Sciatic nerve (tissue), 2 donors: Measurements from ENCODE around the gene SSC5D. TPM values are rescaled to one million over a fixed set of nuclear protein-coding genes. Genes with fewer than 3 reads are reported as not detected.

Experiments used
- ATAC-seq: fragments of 200-7000 bp; cut with Tn5 transposase; one replicate; pipeline ENCODE4 v1.9.1; 2020; ENCODE audit warnings: mild to moderate bottlenecking, moderate library complexity
- DNase-seq: peaks from one replicate; pipeline ENCODE4 v3.0.0-alpha.2; 2020; ENCODE audit warnings: low spot score
- intact Hi-C: fragments of 100-400 bp; cut with DNase I; formaldehyde crosslinking; loops from one replicate; pipeline ENCODE4 v1.14.2; 2022
- total RNA-seq: library from RNA; stranded (reverse); fragmentation: NEBNext Ultra II Directional; extraction: Animal tissue kit (Norgen Biotek cat#: 25700); gene quantifications from one replicate; pipeline ENCODE4 v1.2.1, GENCODE V29; 2021
- donor health status: DM: no; HTN: no; CAD: no.
- donor health status: DM: no; HTN: no; CAD: no.

SSC5D gene
- total RNA-seq, 1 donor from 2014 or later: 13.5 TPM

DNA sequence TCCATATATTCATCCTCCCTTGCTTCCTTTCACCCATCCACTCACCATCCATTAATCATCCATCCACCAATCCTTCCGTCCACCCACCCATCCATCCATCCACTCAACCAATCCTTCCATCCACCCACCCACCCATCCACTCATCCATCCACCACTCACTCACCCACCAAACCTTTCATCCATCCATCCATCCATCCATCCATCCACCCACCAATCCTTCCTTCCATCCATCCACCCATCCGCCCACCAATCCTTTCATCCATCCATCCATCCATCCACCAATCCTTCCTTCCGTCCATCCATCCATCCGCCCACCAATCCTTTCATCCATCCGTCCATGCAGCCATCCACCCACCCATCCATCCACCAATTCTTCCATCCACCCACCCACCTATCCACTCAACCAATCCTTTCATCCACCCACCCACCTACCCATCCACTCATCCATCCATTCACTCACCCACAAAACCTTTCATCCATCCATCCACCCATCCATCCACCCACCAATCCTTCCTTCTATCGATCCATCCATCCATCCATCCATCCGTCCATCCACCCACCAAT is 54.1 kb downstream of the SSC5D start:
- DNase-seq: no peak
- intact Hi-C loops: no loop called here
- ATAC-seq: no peak

DNA sequence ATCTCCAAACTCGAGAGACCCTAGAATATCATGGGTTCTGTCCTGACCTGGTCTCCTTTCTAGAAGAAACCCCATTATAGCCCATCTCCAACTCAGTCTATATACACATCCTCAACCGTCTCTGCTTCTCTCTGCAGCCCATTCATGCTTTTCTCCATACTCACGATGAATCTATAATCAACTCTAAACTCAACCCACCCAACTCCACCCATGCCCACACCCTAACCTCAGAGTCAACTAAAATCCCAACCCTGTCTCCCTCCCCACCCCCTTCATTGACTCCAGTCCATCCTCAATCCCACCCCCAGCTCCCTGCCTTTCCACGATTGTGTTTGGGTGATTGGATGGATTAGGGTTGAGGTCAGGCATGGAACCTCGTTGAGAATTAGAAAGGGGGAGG is 55.3 kb downstream of the SSC5D start:
- ATAC-seq (no peak), DNase-seq (no peak)
- intact Hi-C loops: no loop called here

GRCh38 chr19:55544014-55544413 is 55.8 kb downstream of the SSC5D start:
- intact Hi-C loops: no loop called here
- no peak for ATAC-seq
- DNase-seq: no peak

- DNase-seq (no peak), ATAC-seq (no peak)
- intact Hi-C loops: no loop called here
Observed at GRCh38 chr19:55544776-55545439, 56.7 kb downstream of the SSC5D start.

- intact Hi-C loops: no loop called here
- ATAC-seq (no peak), DNase-seq (no peak)
Observed at GRCh38 chr19:55545443-55545842, 57.2 kb downstream of the SSC5D start, which contains the start of gene SBK3. SBK3 (minus strand) TSS chr19:55545543; CDS start chr19:55545543, 0 bp downstream.

DNA sequence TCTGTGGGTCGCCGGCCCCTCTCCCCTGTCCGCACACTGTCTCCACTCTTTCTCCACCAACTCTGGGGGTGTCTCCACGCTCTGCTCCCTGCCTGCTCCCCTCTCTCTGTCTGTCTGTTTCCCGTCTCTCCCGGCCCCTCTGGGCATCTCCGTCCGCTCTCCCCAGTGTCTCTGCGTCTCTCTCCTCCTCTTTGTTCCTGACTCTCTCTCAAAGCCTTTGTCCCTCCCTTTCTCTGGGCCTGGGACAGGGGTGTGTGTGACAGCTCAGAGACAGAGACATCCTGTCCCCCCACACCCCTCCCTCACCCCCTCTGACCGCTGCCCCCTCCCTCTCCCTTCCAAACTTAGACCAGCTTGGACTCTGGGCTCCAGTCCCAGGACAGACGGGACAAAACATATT is 57.8 kb downstream of the SSC5D start:
- DNase-seq (no peak), ATAC-seq (peak; percentile 19)
- intact Hi-C loops: no loop called here

DNA sequence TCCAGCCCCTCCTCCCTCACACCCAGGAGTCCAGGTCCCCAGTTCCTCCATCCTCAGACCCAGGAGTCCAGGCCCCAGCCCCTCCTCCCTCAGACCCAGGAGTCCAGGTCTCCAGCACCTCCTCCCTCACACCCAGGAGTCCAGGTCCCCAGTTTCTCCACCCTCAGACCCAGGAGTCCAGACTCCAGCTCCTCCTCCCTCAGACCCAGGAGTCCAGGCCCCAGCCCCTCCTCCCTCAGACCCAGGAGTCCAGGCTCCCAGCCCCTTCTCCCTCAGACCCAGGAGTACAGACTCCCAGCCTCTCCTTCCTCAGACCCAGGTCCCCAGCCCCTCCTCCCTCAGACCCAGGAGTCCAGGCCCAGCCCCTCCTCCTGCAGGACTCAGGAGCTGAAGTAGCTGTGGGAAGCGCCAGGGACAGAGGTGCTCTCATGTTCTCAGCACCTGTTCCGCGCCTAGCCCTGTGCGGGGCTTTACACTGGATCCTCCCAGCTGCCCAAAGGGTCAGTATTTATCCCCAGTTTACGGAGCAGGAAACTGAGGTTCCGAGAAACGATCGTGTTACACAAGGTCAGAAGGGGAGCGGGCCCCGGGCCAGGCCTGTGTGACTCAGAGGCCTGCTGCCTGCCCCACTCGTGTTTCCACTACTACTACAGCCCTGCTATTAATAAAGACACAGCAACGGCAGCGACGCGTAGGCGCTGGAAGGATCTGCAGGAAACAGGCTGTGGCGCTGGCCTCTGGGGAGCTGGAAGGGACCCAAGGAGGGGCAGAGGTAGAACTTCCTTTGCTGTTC is 58.8 kb downstream of the SSC5D start:
- peak; percentile 79 for DNase-seq
- peak; percentile 81 for ATAC-seq
- intact Hi-C loops: no loop called here

GRCh38 chr19:55549500-55550320 is 61.5 kb downstream of the SSC5D start:
- ATAC-seq: no peak
- intact Hi-C loops: no loop called here
- no peak for DNase-seq

- ATAC-seq: no peak
- intact Hi-C loops: no loop called here
- DNase-seq: no peak
Observed at GRCh38 chr19:55550321-55550650, 62.0 kb downstream of the SSC5D start.

GRCh38 chr19:55552206-55552605 is 64.0 kb downstream of the SSC5D start:
- intact Hi-C loops: no loop called here
- no peak for DNase-seq
- no peak for ATAC-seq

DNA sequence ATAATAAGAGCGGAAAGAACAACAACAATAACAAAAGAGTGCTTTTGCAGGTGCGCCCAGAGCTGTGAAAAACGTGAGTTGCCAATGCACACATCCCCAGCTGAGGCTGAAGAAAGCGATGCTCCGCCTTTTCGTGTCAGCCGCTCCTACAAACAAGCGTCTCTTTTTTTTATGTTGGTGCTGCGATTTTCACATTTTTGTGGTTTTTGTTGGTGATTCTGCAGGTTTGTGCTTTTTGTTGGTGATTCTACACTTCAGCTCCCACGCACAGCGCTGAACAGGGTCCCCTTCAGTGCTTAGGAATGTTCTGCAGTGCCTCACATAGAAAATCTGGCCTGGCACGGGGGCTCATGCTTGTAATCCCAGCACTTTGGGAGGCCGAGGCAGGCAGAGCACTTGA is 64.4 kb downstream of the SSC5D start:
- DNase-seq (no peak), ATAC-seq (peak; percentile 34)
- intact Hi-C loops: no loop called here

- intact Hi-C loops: no loop called here
- no peak for ATAC-seq
- no peak for DNase-seq
Observed at GRCh38 chr19:55553217-55554182, 65.3 kb downstream of the SSC5D start.

DNA sequence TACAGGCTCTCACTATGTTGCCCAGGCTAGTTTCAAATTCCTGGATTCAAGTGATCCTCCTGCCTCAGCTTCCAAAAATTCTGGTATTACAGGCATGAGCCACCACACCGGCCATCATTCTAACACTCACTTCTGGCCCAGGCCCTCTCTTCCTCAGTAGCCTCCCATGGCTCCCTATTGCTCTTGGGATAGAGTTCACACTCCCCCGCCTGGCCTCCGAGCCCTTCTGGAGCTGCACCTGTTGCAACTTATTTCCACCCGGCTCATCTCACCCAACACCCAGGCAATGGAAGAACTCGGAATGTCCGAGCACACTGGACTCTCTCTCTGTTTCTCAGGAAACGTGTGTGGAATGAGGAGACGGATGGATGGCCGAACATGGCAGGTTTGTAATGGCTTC is 66.1 kb downstream of the SSC5D start:
- intact Hi-C loops: no loop called here
- no peak for ATAC-seq
- no peak for DNase-seq

- intact Hi-C loops: no loop called here
- DNase-seq: no peak
Observed at GRCh38 chr19:55554741-55555152, 66.5 kb downstream of the SSC5D start.

GRCh38 chr19:55559684-55560083 is 71.4 kb downstream of the SSC5D start:
- ATAC-seq (no peak), DNase-seq (no peak)
- intact Hi-C loops: no loop called here

More at GRCh38 chr19:55554741-55555152, 66.5 kb downstream of the SSC5D start:
- no peak for ATAC-seq

DNA sequence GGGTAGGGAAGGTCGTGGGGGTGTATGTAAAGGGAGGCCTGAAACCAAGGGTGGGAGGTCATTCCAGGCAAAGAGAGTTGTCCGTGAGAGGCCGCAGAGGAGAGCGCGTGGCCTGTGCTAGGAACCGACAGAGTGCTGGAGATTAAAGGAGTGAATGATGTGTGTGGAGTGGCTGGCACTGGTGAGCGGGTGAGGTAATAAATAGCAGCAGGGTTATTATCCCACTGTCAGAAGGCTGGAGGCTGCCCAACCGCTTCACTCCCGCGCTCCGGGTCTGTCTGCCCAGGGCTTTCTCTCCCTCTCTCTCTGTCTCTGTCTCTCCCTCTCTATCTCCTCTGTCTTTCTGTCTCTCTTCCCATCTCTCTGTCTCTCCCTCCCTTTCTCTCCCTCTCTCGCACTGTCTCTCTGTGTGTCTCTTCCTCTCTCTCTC is 75.0 kb downstream of the SSC5D start:
- DNase-seq (no peak), ATAC-seq (no peak)
- intact Hi-C loops: no loop called here

DNA sequence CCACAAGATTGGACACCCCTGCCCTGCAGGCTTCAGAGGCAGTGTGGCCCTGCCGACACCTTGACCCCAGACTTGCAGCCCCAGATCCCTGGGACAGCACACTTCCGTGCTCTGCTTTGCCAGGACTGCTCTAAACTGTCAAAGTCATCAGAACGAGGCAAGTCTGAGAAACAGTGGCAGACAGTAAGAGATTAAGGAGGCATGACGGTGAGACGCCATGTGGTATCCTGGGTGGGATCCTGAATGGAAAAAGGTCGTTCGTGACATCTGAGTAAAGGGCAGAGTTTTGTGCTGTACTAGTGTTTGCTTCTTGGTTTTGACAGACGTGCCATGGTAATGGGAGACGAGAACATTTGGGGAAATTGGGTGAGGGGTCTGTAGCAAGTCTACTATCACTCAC is 78.6 kb downstream of the SSC5D start:
- ATAC-seq: no peak
- intact Hi-C loops: no loop called here
- no peak for DNase-seq

GRCh38 chr19:55567708-55568328 is 79.6 kb downstream of the SSC5D start:
- DNase-seq: no peak
- no peak for ATAC-seq
- intact Hi-C loops: no loop called here
